Subcutaneous abdominal adipose tissue (tissue), 5 donors: ENCODE results near the gene PELI2.

Experiments used
- H3K27ac ChIP-seq: one replicate; pipeline ENCODE4 v1.7.0; 2013; ENCODE audit warnings: low read depth, mild to moderate bottlenecking, inconsistent platforms, low read length, moderate library complexity
- H3K27me3 ChIP-seq, 5 donors: one replicate each; pipeline ENCODE4 v1.7.0; 2013; ENCODE audit warnings: low read length in 5 of 5, inconsistent platforms in 1 of 5; ENCODE audit not compliant: control insufficient read depth in 5 of 5, insufficient read depth in 4 of 5
- H3K36me3 ChIP-seq, 5 donors: one replicate each; pipeline ENCODE4 v1.7.0; 2013; ENCODE audit warnings: low read length in 5 of 5; ENCODE audit not compliant: control insufficient read depth in 5 of 5, insufficient read depth in 5 of 5
- H3K4me1 ChIP-seq, 5 donors: one replicate each; pipeline ENCODE4 v1.7.0; 2013; ENCODE audit warnings: low read length in 5 of 5, mild to moderate bottlenecking in 3 of 5, moderate library complexity in 1 of 5; ENCODE audit not compliant: control insufficient read depth in 5 of 5, insufficient read depth in 5 of 5
- H3K4me3 ChIP-seq, 5 donors: one replicate each; pipeline ENCODE4 v1.7.0; 2013; ENCODE audit warnings: low read length in 5 of 5, low read depth in 1 of 5
- H3K9ac ChIP-seq, 5 donors: one replicate each; pipeline ENCODE4 v1.7.0; 2013; ENCODE audit warnings: low read length in 5 of 5, mild to moderate bottlenecking in 4 of 5, moderate library complexity in 3 of 5
- H3K9me3 ChIP-seq, 5 donors: one replicate each; pipeline ENCODE4 v1.7.0; 2013; ENCODE audit warnings: low read length in 5 of 5; ENCODE audit not compliant: control insufficient read depth in 5 of 5
- donor health status: healthy.
- donor health status: healthy.
- donor health status: healthy.
- donor health status: healthy.
- donor health status: healthy.

The PELI2 gene

GRCh38 chr14:56129092-56129491 lies 10.9 kb downstream of the PELI2 start:
- no peak overlapping the region for H3K27ac ChIP-seq
- no peak overlapping the region for H3K4me3 ChIP-seq
- H3K27me3 ChIP-seq: no peaks in the 10 kb centered on the region
- no peaks in the 10 kb centered on the region for H3K9me3 ChIP-seq
- H3K36me3 ChIP-seq: no peaks in the 10 kb centered on the region
- peaks cover 10 to 26% (median 21%) of the 10 kb centered on the region in 5 donors for H3K4me1 ChIP-seq
- H3K9ac ChIP-seq: no peak overlapping the region

- Histone ChIP-seq H3K4me3 (no peak overlapping the region), H3K9me3 (no peaks in the 10 kb centered on the region), H3K36me3 (no peaks in the 10 kb centered on the region), H3K27ac (no peak overlapping the region), H3K4me1 (peaks cover 10 to 26% (median 23%) of the 10 kb centered on the region in 5 donors), H3K9ac (no peak overlapping the region), H3K27me3 (no peaks in the 10 kb centered on the region)
These were observed 11.7 kb downstream of the PELI2 start for GRCh38 chr14:56129933-56130332.

GRCh38 chr14:56131004-56131864 lies 13.0 kb downstream of the PELI2 start:
- Histone ChIP-seq H3K9ac (no peak overlapping the region), H3K27me3 (no peaks in the 10 kb centered on the region), H3K27ac (no peak overlapping the region), H3K4me3 (no peak overlapping the region), H3K36me3 (no peaks in the 10 kb centered on the region), H3K9me3 (no peaks in the 10 kb centered on the region), H3K4me1 (peaks cover 10 to 26% (median 23%) of the 10 kb centered on the region in 5 donors)

- Histone ChIP-seq H3K27ac (no peak overlapping the region), H3K4me3 (no peak overlapping the region), H3K9me3 (no peaks in the 10 kb centered on the region), H3K36me3 (no peaks in the 10 kb centered on the region), H3K9ac (no peak overlapping the region), H3K4me1 (peaks cover 10 to 29% (median 23%) of the 10 kb centered on the region in 5 donors), H3K27me3 (no peaks in the 10 kb centered on the region)
These were observed 13.9 kb downstream of the PELI2 start for GRCh38 chr14:56131865-56132833.

GRCh38 chr14:56133547-56133946 lies 15.3 kb downstream of the PELI2 start:
- no peak overlapping the region for H3K9ac ChIP-seq
- peaks cover 10 to 32% (median 23%) of the 10 kb centered on the region in 5 donors for H3K4me1 ChIP-seq
- no peak overlapping the region for H3K27ac ChIP-seq
- no peaks in the 10 kb centered on the region for H3K27me3 ChIP-seq
- H3K9me3 ChIP-seq: no peaks in the 10 kb centered on the region
- H3K36me3 ChIP-seq: no peaks in the 10 kb centered on the region
- no peak overlapping the region for H3K4me3 ChIP-seq

- Histone ChIP-seq H3K9me3 (no peaks in the 10 kb centered on the region), H3K36me3 (no peaks in the 10 kb centered on the region), H3K27me3 (no peaks in the 10 kb centered on the region), H3K9ac (no peak overlapping the region), H3K4me3 (no peak overlapping the region), H3K27ac (no peak overlapping the region), H3K4me1 (peaks cover 2 to 20% (median 12%) of the 10 kb centered on the region in 5 donors)
These were observed 16.8 kb downstream of the PELI2 start for GRCh38 chr14:56135001-56135400.

- H3K27ac ChIP-seq: no peak overlapping the region
- peaks cover 0 to 17% (median 9%) of the 10 kb centered on the region in 5 donors for H3K4me1 ChIP-seq
These were observed 17.5 kb downstream of the PELI2 start for GRCh38 chr14:56135668-56136067.

GRCh38 chr14:56136571-56137452 lies 18.6 kb downstream of the PELI2 start:
- no peaks in the 10 kb centered on the region for H3K36me3 ChIP-seq
- no peaks in the 10 kb centered on the region for H3K27me3 ChIP-seq
- H3K4me1 ChIP-seq: peaks cover 0 to 15% (median 7%) of the 10 kb centered on the region in 5 donors
- no peak overlapping the region for H3K27ac ChIP-seq
- H3K4me3 ChIP-seq: no peak overlapping the region
- no peaks in the 10 kb centered on the region for H3K9me3 ChIP-seq
- no peak overlapping the region for H3K9ac ChIP-seq

More at GRCh38 chr14:56135668-56136067, 17.5 kb downstream of the PELI2 start:
- no peak overlapping the region for H3K4me3 ChIP-seq
- no peaks in the 10 kb centered on the region for H3K36me3 ChIP-seq
- no peaks in the 10 kb centered on the region for H3K9me3 ChIP-seq
- no peaks in the 10 kb centered on the region for H3K27me3 ChIP-seq
- no peak overlapping the region for H3K9ac ChIP-seq

- H3K9me3 ChIP-seq: no peaks in the 10 kb centered on the region
- H3K4me3 ChIP-seq: no peak overlapping the region
- no peak overlapping the region for H3K27ac ChIP-seq
- peaks cover 0 to 9% (median 5%) of the 10 kb centered on the region in 5 donors for H3K4me1 ChIP-seq
- no peak overlapping the region for H3K9ac ChIP-seq
- no peaks in the 10 kb centered on the region for H3K27me3 ChIP-seq
- H3K36me3 ChIP-seq: no peaks in the 10 kb centered on the region
These were observed 19.2 kb downstream of the PELI2 start for GRCh38 chr14:56137453-56137807.
